ENCODE results near the gene ST7.
A peak's percentile ranks its signal among the peaks of the same experiment; 100 is the strongest.
"Not testable (repeated sequence)": the region's sequence is repeated elsewhere in the genome, so short reads cannot be mapped to it uniquely, and the experiment has no call there.

The ST7 gene

GRCh38 chr7:117225536-117225935 is 272.2 kb downstream of the ST7 start:
- no peak for DNase-seq (ENCODE audit: low spot score)

DNA sequence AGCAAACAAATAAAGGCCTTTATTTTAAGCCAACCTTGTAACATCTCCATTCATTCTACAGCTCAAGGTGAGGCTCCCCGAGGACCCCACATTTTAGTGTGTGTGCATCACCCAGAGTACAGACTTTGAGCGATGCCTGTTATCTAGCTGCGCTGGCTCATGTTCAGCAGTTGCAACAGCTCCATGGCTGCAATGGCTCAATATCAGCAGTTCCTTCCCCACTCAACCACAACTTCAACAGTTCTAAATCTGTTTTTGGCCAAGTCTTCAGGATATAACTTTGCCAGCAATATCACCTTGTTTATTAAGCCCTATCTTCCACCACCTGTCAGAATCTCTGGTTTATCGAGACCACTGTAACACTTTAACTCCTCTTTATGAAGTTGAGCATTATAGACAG is 273.8 kb downstream of the ST7 start:
- no peak for DNase-seq (ENCODE audit: low spot score)

- DNase-seq (ENCODE audit: low spot score) = no peak
Measured at GRCh38 chr7:117229350-117229749, 276.0 kb downstream of the ST7 start.

DNA sequence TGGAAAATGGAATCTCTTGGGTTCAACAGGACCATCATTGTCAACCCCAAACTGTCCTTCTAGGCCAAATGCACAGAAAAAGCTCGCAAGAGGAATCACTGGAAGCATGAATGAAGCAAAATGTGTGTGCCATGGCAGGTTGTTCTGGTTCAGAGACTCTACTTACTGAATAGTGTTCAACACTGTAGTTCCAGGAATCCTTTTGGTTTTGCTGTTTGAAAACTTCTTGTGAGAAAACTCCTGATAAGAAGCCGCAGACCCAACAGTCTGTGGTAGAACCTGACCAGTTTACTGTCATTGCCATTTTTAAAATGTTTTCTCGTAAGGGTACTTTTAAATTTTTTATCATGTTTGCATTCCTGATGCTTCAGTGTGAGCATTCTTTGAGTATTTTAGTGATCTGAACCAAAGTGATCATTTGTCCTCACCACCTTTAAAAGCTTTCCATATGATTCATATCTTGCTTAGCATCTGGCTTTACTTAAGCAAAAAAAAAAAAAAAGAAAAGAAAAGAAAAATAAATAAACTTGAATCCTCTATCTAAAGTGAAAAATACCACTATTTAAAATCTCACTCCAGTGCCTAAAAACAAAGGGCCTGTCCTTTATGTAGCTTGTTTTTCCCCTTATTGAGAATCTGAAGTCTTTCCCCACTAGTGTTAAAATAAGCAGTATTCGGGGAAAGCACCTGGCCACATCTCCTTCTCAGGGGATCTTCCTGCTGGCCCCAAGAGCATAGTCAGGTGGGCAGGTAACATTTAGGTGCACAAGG is 277.2 kb downstream of the ST7 start:
- DNase-seq (ENCODE audit: low spot score) = no peak

- DNase-seq (ENCODE audit: low spot score) = no peak
Measured at GRCh38 chr7:117231047-117231359, 277.7 kb downstream of the ST7 start.

DNA sequence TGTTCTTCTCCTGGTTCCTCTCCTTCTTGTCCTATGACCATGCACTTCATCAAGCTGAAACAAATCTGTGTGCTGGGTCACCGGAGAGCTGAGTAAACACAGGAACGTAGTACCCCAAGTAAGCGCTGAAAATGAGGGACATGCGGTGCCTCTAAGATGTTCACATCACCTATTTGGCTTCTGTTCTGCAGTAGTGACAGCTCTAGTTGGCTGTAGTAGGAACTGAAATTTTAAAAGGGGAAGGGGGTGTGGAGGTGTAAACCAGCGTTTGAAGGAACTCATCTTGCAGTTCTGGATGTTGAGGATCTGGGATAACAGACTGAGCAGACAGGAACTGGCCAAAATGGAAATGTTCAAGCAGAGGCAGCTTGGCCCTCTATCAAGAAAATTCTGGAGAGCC is 284.3 kb downstream of the ST7 start:
- no peak for DNase-seq (ENCODE audit: low spot score)

- DNase-seq (ENCODE audit: low spot score) = no peak
Measured at GRCh38 chr7:117238472-117238871, 285.2 kb downstream of the ST7 start.

DNA sequence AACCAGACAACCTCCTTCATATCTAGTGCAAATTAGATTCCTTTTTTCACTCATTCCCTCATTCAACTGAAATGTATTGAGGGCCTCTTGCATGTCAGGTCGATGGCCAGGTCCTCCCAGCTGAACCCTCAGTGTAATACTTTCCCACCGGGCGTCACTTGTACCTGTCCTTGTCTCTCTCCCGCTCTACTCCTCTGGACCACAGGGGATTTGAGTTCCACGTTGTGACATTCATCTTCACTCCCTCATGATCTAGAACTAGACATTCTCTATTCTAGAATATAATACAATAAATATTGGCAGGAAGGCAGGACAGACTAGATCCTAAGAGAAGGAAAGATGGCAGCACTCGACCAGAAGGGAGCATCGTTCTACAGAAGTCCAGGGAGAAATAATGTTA is 285.6 kb downstream of the ST7 start:
- DNase-seq (ENCODE audit: low spot score) = no peak

DNA sequence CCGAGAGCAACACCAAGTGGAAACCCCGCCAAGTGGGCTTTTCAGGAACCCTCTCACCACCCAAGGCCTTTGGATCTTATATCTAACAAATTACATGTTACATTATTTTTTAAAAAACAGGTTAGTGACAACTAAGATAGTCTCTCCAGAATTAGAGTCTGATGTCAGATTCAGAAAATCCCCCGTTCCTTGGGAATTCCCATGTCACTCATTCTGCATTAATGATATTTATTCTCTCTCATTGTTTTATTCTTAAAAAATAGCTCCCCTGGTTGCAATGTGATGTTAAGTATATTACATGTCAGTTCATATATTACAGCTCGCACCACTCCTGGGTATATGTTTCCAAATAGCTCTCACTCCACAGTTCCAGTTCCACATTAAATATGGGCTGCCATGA is 287.8 kb downstream of the ST7 start:
- DNase-seq (ENCODE audit: low spot score) = no peak

GRCh38 chr7:117243390-117243789 is 290.1 kb downstream of the ST7 start:
- DNase-seq (ENCODE audit: low spot score) = no peak

DNA sequence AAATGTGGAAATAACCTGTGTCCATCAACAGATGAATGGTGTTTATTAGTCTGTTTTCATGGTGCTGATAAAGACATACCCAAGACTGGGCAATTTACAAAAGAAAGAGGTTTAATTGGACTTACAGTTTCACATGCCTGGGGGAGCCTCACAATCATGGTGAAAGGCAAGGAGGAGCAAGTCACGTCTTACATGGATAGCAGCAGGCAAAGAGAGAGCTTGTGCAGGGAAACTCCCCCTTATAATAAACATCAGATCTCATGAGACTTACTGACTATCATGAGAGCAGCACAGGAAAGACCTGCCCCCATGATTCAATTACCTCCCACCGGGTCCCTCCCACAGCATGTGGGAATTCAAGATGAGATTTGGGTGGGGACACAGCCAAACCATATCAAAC is 292.4 kb downstream of the ST7 start:
- DNase-seq (ENCODE audit: low spot score) = not testable (repeated sequence)

GRCh38 chr7:117247809-117248208 is 294.5 kb downstream of the ST7 start:
- DNase-seq (ENCODE audit: low spot score) = peak; percentile 22

DNA sequence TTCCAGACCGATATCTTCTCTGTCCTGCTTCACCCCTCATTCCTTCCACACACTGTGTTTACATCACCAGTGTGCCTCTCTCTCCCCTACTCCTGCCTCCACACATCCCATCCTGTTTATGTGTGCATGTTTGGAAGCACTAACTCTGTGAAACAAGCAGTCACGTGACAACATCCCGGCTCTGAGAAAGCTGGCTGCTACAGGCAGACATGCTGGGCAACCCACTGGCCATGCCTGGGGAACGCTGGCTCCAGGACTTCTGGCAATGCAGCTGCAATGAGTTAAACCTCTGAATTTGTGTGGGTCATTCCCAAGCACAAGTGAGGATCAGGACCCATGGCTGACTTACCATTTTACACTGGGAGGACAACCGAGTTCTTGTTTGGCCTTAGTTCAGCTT is 295.5 kb downstream of the ST7 start:
- no peak for DNase-seq (ENCODE audit: low spot score)

- DNase-seq (ENCODE audit: low spot score) = peak; percentile 52
Measured at GRCh38 chr7:117249696-117250095, 296.4 kb downstream of the ST7 start.

GRCh38 chr7:117250245-117250644 is 296.9 kb downstream of the ST7 start:
- DNase-seq (ENCODE audit: low spot score) = no peak

DNA sequence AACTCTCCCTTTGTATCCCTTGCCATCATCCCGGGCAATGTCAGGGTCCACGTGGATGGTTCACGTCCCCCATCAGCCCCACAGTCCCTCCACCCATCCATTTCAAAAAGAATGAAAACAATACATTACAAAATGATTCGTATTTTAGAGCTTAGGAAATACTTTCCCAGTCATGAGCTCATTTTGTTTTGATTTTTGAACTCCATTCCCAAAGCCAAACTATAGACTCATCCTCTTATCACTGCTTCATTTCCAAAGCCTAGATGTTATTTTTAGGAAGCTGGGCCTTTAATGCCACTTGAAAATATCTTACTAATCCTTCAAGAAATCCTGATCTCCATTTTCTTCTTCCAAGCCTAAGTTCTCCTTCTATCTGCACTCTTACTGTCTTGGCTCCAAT is 297.5 kb downstream of the ST7 start:
- DNase-seq (ENCODE audit: low spot score) = no peak

GRCh38 chr7:117251687-117252086 is 298.4 kb downstream of the ST7 start:
- peak; percentile 81 for DNase-seq (ENCODE audit: low spot score)

- no peak for DNase-seq (ENCODE audit: low spot score)
Measured at GRCh38 chr7:117259615-117260014, 306.3 kb downstream of the ST7 start.

DNA sequence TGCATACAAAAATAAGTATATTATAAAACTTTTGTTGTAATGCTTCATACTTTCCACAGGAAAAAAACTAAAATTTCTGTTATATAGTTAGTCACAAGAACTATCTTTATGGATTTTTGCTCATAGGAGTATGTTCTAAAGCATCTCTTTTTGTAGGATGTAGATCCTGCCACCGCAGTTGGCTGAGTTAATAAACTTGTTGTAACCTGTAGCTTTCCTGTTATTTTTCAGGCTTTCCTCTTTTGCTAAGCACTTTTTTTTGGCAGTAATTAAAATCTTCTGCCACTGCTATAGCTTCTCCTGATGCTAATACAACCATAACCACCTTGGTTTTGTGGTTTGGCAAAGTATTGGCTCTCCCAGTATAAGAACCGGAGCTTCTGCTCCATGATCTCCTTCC is 309.2 kb downstream of the ST7 start:
- DNase-seq (ENCODE audit: low spot score) = no peak

DNA sequence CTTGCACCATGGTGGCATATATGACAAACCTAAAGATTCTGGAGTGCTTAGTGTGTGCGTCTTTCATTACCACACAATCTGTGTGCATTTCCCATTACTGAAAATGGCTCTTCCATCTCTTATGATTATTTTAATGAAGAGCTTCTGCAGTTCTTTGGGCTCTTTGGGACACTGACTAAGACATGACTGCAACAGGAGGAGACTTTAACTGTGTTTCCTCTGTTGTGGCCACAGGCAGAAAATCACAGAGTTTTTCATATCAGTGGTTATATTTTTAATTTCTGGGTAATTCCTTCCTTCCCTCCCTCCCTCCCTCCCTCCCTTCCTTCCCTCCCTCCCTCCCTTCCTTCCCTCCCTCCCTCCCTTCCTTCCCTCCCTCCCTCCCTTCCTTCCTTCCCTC is 311.4 kb downstream of the ST7 start:
- no peak for DNase-seq (ENCODE audit: low spot score)

GRCh38 chr7:117269417-117269816 is 316.1 kb downstream of the ST7 start:
- peak; percentile 96 for DNase-seq (ENCODE audit: low spot score)

DNA sequence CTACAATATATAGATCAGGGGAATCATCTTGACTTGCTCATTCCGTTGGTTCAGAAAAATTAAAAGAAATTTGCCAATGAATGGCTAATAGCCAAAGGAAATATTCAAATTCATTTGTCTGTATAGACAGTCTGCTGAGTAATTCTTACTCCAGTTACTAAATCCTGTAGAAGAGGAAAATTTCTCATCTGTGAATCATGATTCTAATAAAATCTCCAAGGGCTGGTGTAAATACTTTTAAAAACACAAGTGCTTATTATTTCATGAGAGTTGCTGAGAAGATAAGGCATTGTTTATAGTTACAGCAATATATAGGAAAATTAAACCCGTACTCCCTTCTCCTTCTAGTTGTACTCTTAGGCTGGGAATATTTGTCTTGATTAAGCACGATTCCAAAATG is 316.6 kb downstream of the ST7 start:
- DNase-seq (ENCODE audit: low spot score) = peak; percentile 82

GRCh38 chr7:117270371-117270770 is 317.1 kb downstream of the ST7 start:
- peak; percentile 15 for DNase-seq (ENCODE audit: low spot score)

GRCh38 chr7:117271566-117271965 is 318.3 kb downstream of the ST7 start:
- DNase-seq (ENCODE audit: low spot score) = no peak

Measured in kidney tubule cell (primary cell).